CD4-positive, alpha-beta T cell (primary cell): ENCODE data around the gene CDK14. TPM values are rescaled to one million over a fixed set of nuclear protein-coding genes. Genes with fewer than 3 reads are reported as not detected.

Experiments used
- ATAC-seq: fragments of 200-7000 bp; cut with Tn5 transposase; one replicate; pipeline ENCODE4 v1.10.0; 2022; ENCODE audit warnings: mild to moderate bottlenecking; ENCODE audit not compliant: poor library complexity
- CTCF ChIA-PET: fragments of 350-600 bp; sonication (Branson Sonifier 250); formaldehyde crosslinking; loops from one replicate; lab custom pipeline; 2021; ENCODE audit warnings: antibody characterized with exemption, inconsistent platforms; lab: Charles Lee
- POLR2A ChIA-PET: fragments of 350-600 bp; sonication (Branson Sonifier 250); formaldehyde crosslinking; loops from one replicate; lab custom pipeline; 2021; ENCODE audit warnings: antibody characterized with exemption, inconsistent platforms; lab: Charles Lee
- DNase-seq, 14 experiments: peaks; one replicate each; pipeline ENCODE4 v3.0.0-alpha.2; 2013 to 2020; ENCODE audit warnings: mixed read lengths in 2 of 14
- H3K27ac ChIP-seq, 2 donors: one replicate each; pipeline versions ENCODE4 v1.5.1 to v1.7.0; 2013; ENCODE audit warnings: low read length in 2 of 2, low read depth in 1 of 2, mild to moderate bottlenecking in 1 of 2
- H3K27me3 ChIP-seq, 2 experiments: 1 replicate in 1 of 2; 2 replicates in 1 of 2; pipeline versions ENCODE4 v1.6.1 to v1.7.0; 2013; ENCODE audit warnings: low read length in 2 of 2, control low read depth in 1 of 2, mild to moderate bottlenecking in 1 of 2, moderate library complexity in 1 of 2; ENCODE audit not compliant: insufficient read depth in 2 of 2, control insufficient read depth in 1 of 2
- H3K36me3 ChIP-seq: one replicate; pipeline ENCODE4 v1.6.1; 2013; ENCODE audit warnings: low read length, control low read depth; ENCODE audit not compliant: insufficient read depth
- H3K4me1 ChIP-seq: one replicate; pipeline ENCODE4 v1.6.1; 2013; ENCODE audit warnings: low read length, control low read depth; ENCODE audit not compliant: insufficient read depth
- H3K4me3 ChIP-seq: one replicate; pipeline ENCODE4 v1.5.1; 2013; ENCODE audit warnings: mild to moderate bottlenecking, low read length, moderate library complexity
- H3K9me3 ChIP-seq, 2 experiments: 1 replicate in 1 of 2; 2 replicates in 1 of 2; pipeline versions ENCODE4 v1.6.1 to v1.7.0; 2013; ENCODE audit warnings: low read length in 2 of 2, mild to moderate bottlenecking in 2 of 2, control low read depth in 1 of 2, moderate library complexity in 1 of 2; ENCODE audit not compliant: control insufficient read depth in 1 of 2, insufficient read depth in 1 of 2
- H3K27ac Mint-ChIP-seq: one replicate; pipeline ENCODE4 v1.8.0; 2020; ENCODE audit warnings: mixed read lengths
- H3K27me3 Mint-ChIP-seq: one replicate; pipeline ENCODE4 v1.8.0; 2021; ENCODE audit warnings: mixed read lengths
- H3K36me3 Mint-ChIP-seq: one replicate; pipeline ENCODE4 v1.8.0; 2021; ENCODE audit warnings: low read depth, mixed read lengths
- H3K4me1 Mint-ChIP-seq: one replicate; pipeline ENCODE4 v1.8.0; 2021; ENCODE audit warnings: low read depth, mixed read lengths
- H3K4me3 Mint-ChIP-seq: one replicate; pipeline ENCODE4 v1.8.0; 2020; ENCODE audit warnings: mild to moderate bottlenecking, mixed read lengths
- H3K9me3 Mint-ChIP-seq: one replicate; pipeline ENCODE4 v1.8.0; 2020; ENCODE audit warnings: mixed read lengths
- CTCF ChIP-seq: fragments of 200-600 bp; IDR thresholded peaks from one replicate; pipeline ENCODE4 v1.8.0; 2022; ENCODE audit warnings: antibody characterized with exemption, mild to moderate bottlenecking
- intact Hi-C, 2 experiments: fragments of 100-400 bp; cut with DNase I in 1 of 2; cut with micrococcal nuclease in 1 of 2; formaldehyde crosslinking; loops; one replicate each; pipeline versions ENCODE4 v1.15.1 to v1.9.0; 2023 to 2025; cut with DNase I, micrococcal nuclease
- total RNA-seq, 174 experiments: library from RNA in 2 of 174; stranded (reverse) in 2 of 174; gene quantifications; one replicate each; pipeline ENCODE4 v1.2.3 and lab custom pipeline; 2021 to 2026

The CDK14 gene
- total RNA-seq, 2 experiments from 2014 or later: 0.45 to 0.47 TPM

GRCh38 chr7:91193141-91193540 is 597.0 kb downstream of the CDK14 start:
- intact Hi-C loops: no loop called here
- Mint-ChIP-seq H3K9me3 (no peaks in the 10 kb centered on the region), H3K27me3 (no peaks in the 10 kb centered on the region), H3K4me3 (no peak overlapping the region), H3K27ac (no peak overlapping the region), H3K4me1 (no peaks in the 10 kb centered on the region), H3K36me3 (no peaks in the 10 kb centered on the region)
- H3K27ac ChIP-seq: no peak overlapping the region
- CTCF ChIA-PET: no interaction called here
- H3K27me3 ChIP-seq: no peaks in the 10 kb centered on the region
- no peak for TF ChIP-seq CTCF
- ATAC-seq (no peak), DNase-seq (no peak)
- H3K9me3 ChIP-seq: no peaks in the 10 kb centered on the region
- POLR2A ChIA-PET: no interaction called here
- H3K36me3 ChIP-seq: no peaks in the 10 kb centered on the region
- no peak overlapping the region for H3K4me3 ChIP-seq
- no peaks in the 10 kb centered on the region for H3K4me1 ChIP-seq

- Mint-ChIP-seq H3K27me3 (no peaks in the 10 kb centered on the region), H3K4me3 (no peak overlapping the region), H3K9me3 (no peaks in the 10 kb centered on the region), H3K4me1 (no peaks in the 10 kb centered on the region), H3K27ac (no peak overlapping the region), H3K36me3 (no peaks in the 10 kb centered on the region)
- Histone ChIP-seq H3K4me3 (no peak overlapping the region), H3K27ac (no peak overlapping the region), H3K27me3 (no peaks in the 10 kb centered on the region), H3K4me1 (no peaks in the 10 kb centered on the region), H3K9me3 (no peaks in the 10 kb centered on the region), H3K36me3 (no peaks in the 10 kb centered on the region)
- no peak for TF ChIP-seq CTCF
- POLR2A ChIA-PET: no interaction called here
- intact Hi-C loops: no loop called here
- no peak for ATAC-seq
- no peak for DNase-seq
- CTCF ChIA-PET: no interaction called here
These were observed 598.7 kb downstream of the CDK14 start for GRCh38 chr7:91194841-91195240.

- intact Hi-C loops: no loop called here
- H3K36me3 Mint-ChIP-seq: no peaks in the 10 kb centered on the region
- no peaks in the 10 kb centered on the region for H3K4me1 Mint-ChIP-seq
- Histone ChIP-seq H3K36me3 (no peaks in the 10 kb centered on the region), H3K4me3 (no peak overlapping the region), H3K27me3 (no peaks in the 10 kb centered on the region), H3K4me1 (no peaks in the 10 kb centered on the region), H3K9me3 (no peaks in the 10 kb centered on the region), H3K27ac (no peak overlapping the region)
- ATAC-seq: no peak
- H3K27me3 Mint-ChIP-seq: no peaks in the 10 kb centered on the region
- ChIA-PET POLR2A (no interaction called here), CTCF (no interaction called here)
- no peak overlapping the region for H3K4me3 Mint-ChIP-seq
- TF ChIP-seq CTCF: no peak
- H3K27ac Mint-ChIP-seq: no peak overlapping the region
- DNase-seq: no peak
- no peaks in the 10 kb centered on the region for H3K9me3 Mint-ChIP-seq
These were observed 599.9 kb downstream of the CDK14 start for GRCh38 chr7:91196058-91196457.
